Spinal cord (tissue), 10 donors: ENCODE results near the gene GMDS. TPM values are rescaled to one million over a fixed set of nuclear protein-coding genes. Genes with fewer than 3 reads are reported as not detected.
A peak's percentile ranks its signal among the peaks of the same experiment; 100 is the strongest.
"Not testable (repeated sequence)": the region's sequence is repeated elsewhere in the genome, so short reads cannot be mapped to it uniquely, and the experiment has no call there.

Experiments
- DNase-seq, 6 donors: peaks; one replicate each; pipeline versions ENCODE4 v3.0.0 to v3.0.0-alpha.2; 2013 to 2015; ENCODE audit warnings: low spot score in 6 of 6, low read depth in 4 of 6
- H3K27ac ChIP-seq: one replicate; pipeline ENCODE4 v1.5.1; 2013; ENCODE audit warnings: low read depth, low read length, control low read depth
- H3K27me3 ChIP-seq: one replicate; pipeline ENCODE4 v1.6.1; 2013; ENCODE audit warnings: low read length; ENCODE audit not compliant: control insufficient read depth, insufficient read depth
- H3K36me3 ChIP-seq: one replicate; pipeline ENCODE4 v1.6.1; 2013; ENCODE audit warnings: low read length; ENCODE audit not compliant: control insufficient read depth, insufficient read depth
- H3K4me1 ChIP-seq: one replicate; pipeline ENCODE4 v1.6.1; 2013; ENCODE audit warnings: low read length; ENCODE audit not compliant: control insufficient read depth, insufficient read depth
- H3K4me3 ChIP-seq: one replicate; pipeline ENCODE4 v1.5.1; 2013; ENCODE audit warnings: low read depth, low read length, control low read depth
- H3K9me3 ChIP-seq: one replicate; pipeline ENCODE4 v1.6.1; 2013; ENCODE audit warnings: low read length; ENCODE audit not compliant: control insufficient read depth, insufficient read depth
- WGBS: methylation state at CpG from one replicate; pipeline ENCODE4 v1.1.5; 2013; ENCODE audit warnings: missing lambda C conversion rate; ENCODE audit not compliant: insufficient coverage; 5-methylcytosine and 5-hydroxymethylcytosine counted together
- polyA plus RNA-seq, 2 donors: library from polyadenylated mRNA; unstranded; fragments of 120-200 nt; gene quantifications; one replicate each; pipeline ENCODE4 v1.2.1, GENCODE V29; 2013; ENCODE audit not compliant: insufficient read length in 2 of 2
- total RNA-seq, 2 donors: library from RNA; depleted of rRNA in 1 of 2; stranded (reverse); fragments of 120-200 nt in 1 of 2; fragments of >200 nt in 1 of 2; gene quantifications; one replicate each; pipeline versions ENCODE4 v1.2.3 to v1.2.4, GENCODE V29; 2013 to 2014
- donor health status: healthy.

Gene GMDS
- total and polyA plus RNA-seq, 4 donors, result 35.3 to 87.4 (median 49.6) TPM

- 72% methylated on average over 7 of the region's 14 CpGs for WGBS
- Histone ChIP-seq H3K36me3 (no peaks in the 10 kb centered on the region), H3K27me3 (peaks cover 3% of the 10 kb centered on the region)
These were observed 488.8 kb downstream of the GMDS start for GRCh38 chr6:1756472-1757129.

GRCh38 chr6:1751063-1751462 lies 494.3 kb downstream of the GMDS start:
- H3K4me3 ChIP-seq, DNase-seq, H3K27me3 ChIP-seq, H3K4me1 ChIP-seq, H3K9me3 ChIP-seq, H3K27ac ChIP-seq, H3K36me3 ChIP-seq: not testable (repeated sequence)
- WGBS, result 82% methylated on average over 6 of the region's 8 CpGs

More at GRCh38 chr6:1756472-1757129, 488.8 kb downstream of the GMDS start:
- DNase-seq, result no peak
- Histone ChIP-seq H3K4me3 (no peak overlapping the region), H3K27ac (no peak overlapping the region), H3K9me3 (no peaks in the 10 kb centered on the region), H3K4me1 (no peaks in the 10 kb centered on the region)

- Histone ChIP-seq H3K9me3 (no peaks in the 10 kb centered on the region), H3K4me1 (no peaks in the 10 kb centered on the region), H3K36me3 (no peaks in the 10 kb centered on the region), H3K4me3 (no peak overlapping the region), H3K27ac (no peak overlapping the region), H3K27me3 (no peaks in the 10 kb centered on the region)
- no CpG with 5 or more reads among the region's 6 CpGs for WGBS
- DNase-seq, result no peak
These were observed 496.4 kb downstream of the GMDS start for GRCh38 chr6:1749041-1749440.

GRCh38 chr6:1747531-1747930 lies 497.9 kb downstream of the GMDS start:
- H3K36me3 ChIP-seq, result no peaks in the 10 kb centered on the region
- WGBS, result no CpG with 5 or more reads among the region's 5 CpGs

GRCh38 chr6:1747003-1747402 lies 498.4 kb downstream of the GMDS start:
- Histone ChIP-seq H3K27me3 (no peaks in the 10 kb centered on the region), H3K36me3 (no peaks in the 10 kb centered on the region), H3K4me1 (no peaks in the 10 kb centered on the region), H3K27ac (no peak overlapping the region), H3K9me3 (no peaks in the 10 kb centered on the region), H3K4me3 (no peak overlapping the region)
- no CpG with 5 or more reads among the region's 4 CpGs for WGBS
- no peak for DNase-seq

More at GRCh38 chr6:1747531-1747930, 497.9 kb downstream of the GMDS start:
- Histone ChIP-seq H3K27ac (no peak overlapping the region), H3K27me3 (no peaks in the 10 kb centered on the region), H3K9me3 (no peaks in the 10 kb centered on the region), H3K4me3 (no peak overlapping the region), H3K4me1 (no peaks in the 10 kb centered on the region)
- no peak for DNase-seq

GRCh38 chr6:1745814-1746213 lies 499.6 kb downstream of the GMDS start:
- no peaks in the 10 kb centered on the region for H3K4me1 ChIP-seq
- H3K9me3 ChIP-seq, result no peaks in the 10 kb centered on the region
- no peak for DNase-seq
- H3K27me3 ChIP-seq, result no peaks in the 10 kb centered on the region
- H3K27ac ChIP-seq, result no peak overlapping the region
- H3K4me3 ChIP-seq, result no peak overlapping the region
- 38% methylated on average over 8 of the region's 8 CpGs for WGBS
- H3K36me3 ChIP-seq, result no peaks in the 10 kb centered on the region

GRCh38 chr6:1744543-1744942 lies 500.9 kb downstream of the GMDS start:
- WGBS, result 92% methylated on average over 9 of the region's 9 CpGs
- no peak overlapping the region for H3K4me3 ChIP-seq
- no peaks in the 10 kb centered on the region for H3K27me3 ChIP-seq
- H3K4me1 ChIP-seq, result no peaks in the 10 kb centered on the region
- H3K9me3 ChIP-seq, result no peaks in the 10 kb centered on the region
- no peak overlapping the region for H3K27ac ChIP-seq
- H3K36me3 ChIP-seq, result no peaks in the 10 kb centered on the region
- DNase-seq, result no peak

GRCh38 chr6:1739680-1740079 lies 505.7 kb downstream of the GMDS start:
- Histone ChIP-seq H3K27ac (no peak overlapping the region), H3K4me1 (no peaks in the 10 kb centered on the region), H3K4me3 (no peak overlapping the region), H3K36me3 (no peaks in the 10 kb centered on the region), H3K27me3 (no peaks in the 10 kb centered on the region), H3K9me3 (no peaks in the 10 kb centered on the region)
- no CpG with 5 or more reads among the region's 2 CpGs for WGBS
- no peak for DNase-seq

- 86% methylated on average over 9 of the region's 9 CpGs for WGBS
These were observed 506.2 kb downstream of the GMDS start for GRCh38 chr6:1739220-1739619.

GRCh38 chr6:1738558-1739081 lies 506.8 kb downstream of the GMDS start:
- Histone ChIP-seq H3K36me3 (peaks cover 1% of the 10 kb centered on the region), H3K27ac (no peak overlapping the region), H3K4me1 (no peaks in the 10 kb centered on the region), H3K27me3 (no peaks in the 10 kb centered on the region), H3K9me3 (no peaks in the 10 kb centered on the region), H3K4me3 (no peak overlapping the region)
- WGBS, result 50% methylated on average over 5 of the region's 6 CpGs
- DNase-seq, result peak in 2 of 6 donors; percentile 55 to 57

More at GRCh38 chr6:1739220-1739619, 506.2 kb downstream of the GMDS start:
- H3K27ac ChIP-seq, result no peak overlapping the region
- H3K36me3 ChIP-seq, result no peaks in the 10 kb centered on the region
- no peak overlapping the region for H3K4me3 ChIP-seq
- no peaks in the 10 kb centered on the region for H3K4me1 ChIP-seq
- no peaks in the 10 kb centered on the region for H3K27me3 ChIP-seq
- H3K9me3 ChIP-seq, result no peaks in the 10 kb centered on the region
- no peak for DNase-seq
